SKM-1 (cell line): ENCODE measurements around the gene PPM1K.

Experiments used
- DNase-seq: peaks from one replicate; lab custom pipeline; 2025; ENCODE audit not compliant: unreplicated experiment; lab: John Stamatoyannopoulos, UW

Gene PPM1K

GRCh38 chr4:88277711-88278225 is 6.6 kb downstream of the PPM1K start:
- no peak for DNase-seq

DNA sequence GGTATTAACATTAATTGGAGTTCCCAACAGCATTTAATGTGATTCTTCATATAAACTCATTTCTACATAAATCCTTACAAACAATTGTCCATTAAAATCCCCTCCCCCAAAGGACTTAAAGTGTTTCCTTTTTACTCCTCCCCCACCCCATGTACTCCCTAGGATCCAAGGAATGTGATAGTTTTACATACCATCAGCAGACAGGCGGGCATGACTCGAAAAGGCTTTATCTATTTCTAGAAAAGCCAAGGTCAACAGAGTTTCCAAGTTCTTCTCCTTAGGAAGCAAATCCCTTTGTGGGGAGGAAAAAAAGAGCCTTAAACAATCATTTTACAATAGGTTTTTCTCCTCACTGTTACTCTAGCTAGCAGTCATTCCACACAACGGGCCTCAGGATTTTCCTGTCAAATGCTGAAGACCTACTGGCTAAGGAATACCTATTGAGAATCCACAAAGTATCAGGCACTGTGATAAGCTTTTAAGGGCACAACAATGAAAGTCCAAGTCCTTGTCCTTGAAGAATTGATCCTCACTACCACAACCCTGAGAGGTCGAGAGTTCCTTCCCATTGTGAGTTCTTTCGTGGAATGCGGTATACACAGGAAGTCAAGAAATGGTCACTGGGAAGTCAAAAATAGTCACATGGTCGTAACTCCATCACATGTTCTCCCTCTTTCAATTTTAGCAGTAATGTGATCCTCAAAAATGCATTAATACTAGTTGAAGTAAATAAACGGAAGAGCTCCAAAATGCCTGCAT is 7.2 kb downstream of the PPM1K start:
- DNase-seq, result no peak

DNA sequence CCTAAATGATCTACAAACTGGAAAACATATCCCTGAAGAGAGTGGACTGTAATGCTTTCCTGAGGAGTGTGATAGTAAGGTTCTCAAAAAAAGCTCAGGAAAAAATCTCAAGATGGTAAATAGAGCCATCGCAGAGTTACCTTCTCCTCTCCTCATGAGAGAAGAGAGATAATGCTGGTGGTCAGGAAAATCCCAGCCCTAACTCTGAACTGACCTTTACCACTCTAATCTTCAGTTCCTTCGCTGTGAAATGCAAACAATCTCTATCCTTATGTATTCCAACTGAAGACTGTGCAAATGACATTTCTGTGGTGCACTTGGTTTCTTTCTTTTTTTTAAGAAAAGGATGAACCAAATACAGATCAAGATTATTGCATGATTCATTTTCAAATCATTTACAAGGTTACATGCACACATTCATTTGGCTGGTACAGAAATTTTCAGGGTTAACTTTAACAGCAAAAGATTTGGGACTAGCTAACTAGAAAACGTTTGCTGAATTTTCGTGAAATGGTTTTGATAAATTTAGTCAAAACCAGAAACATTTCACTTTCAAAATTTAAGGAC is 8.3 kb downstream of the PPM1K start:
- no peak for DNase-seq

DNA sequence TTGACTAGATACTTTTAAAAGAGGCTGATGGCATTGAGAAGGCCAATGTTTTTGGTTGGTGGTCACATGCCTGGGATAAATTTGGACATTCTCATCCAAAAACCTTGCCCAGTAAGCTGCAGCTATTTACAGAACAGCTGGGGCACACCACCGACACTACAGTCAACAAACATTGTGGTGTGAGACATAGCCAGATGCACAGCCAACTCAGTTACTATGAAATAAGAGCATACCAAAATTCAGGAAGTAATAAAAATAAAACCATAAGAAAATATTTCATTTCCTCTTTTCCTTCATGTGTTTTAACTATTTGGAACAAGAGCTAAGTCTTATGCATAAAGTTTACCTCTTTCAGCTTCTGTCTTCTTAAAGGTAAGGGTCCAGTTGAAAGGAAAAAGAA is 8.8 kb downstream of the PPM1K start:
- DNase-seq, result no peak

GRCh38 chr4:88268913-88269312 is 15.4 kb downstream of the PPM1K start:
- DNase-seq, result no peak

GRCh38 chr4:88264336-88264735 is 20.0 kb downstream of the PPM1K start:
- no peak for DNase-seq

DNA sequence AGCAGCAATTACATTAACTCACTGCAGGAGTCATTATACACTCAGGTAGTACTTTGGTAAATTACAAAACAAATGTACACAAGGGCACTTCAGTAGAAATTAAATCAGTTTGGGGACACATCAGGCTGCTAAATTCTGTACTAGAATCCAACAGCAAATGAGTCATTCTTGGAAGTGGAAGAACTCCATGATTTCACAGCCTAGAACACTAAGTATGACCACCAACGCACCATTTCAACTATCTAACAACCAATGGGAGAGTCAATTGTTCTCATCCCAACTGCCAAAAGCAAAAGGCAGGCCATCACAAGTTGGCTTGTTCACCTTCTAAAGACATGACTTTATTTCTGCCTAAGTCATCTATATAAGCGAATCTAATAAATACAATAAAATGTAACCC is 26.6 kb downstream of the PPM1K start:
- DNase-seq, result no peak

GRCh38 chr4:88255111-88255510 is 29.2 kb downstream of the PPM1K start:
- DNase-seq, result no peak

DNA sequence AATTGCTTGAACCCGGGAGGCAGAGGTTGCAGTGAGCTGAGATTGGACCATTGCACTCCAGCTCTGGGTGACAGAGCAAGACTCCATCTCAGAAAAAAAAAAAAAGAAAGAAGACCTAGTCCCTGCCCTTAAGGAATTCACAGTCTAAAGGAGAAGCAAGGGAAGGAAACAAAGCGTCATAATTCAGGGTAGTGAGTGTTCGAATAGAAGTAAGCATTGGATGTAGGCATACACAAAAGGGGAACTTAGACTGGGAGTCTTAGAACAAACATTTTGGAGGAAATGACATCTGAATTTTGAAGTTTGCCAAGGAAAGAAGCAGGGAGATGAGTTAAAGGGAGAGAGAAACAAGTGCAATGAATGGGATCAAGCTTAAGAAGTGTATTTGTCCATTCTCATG is 32.4 kb downstream of the PPM1K start:
- DNase-seq, result no peak

- DNase-seq, result no peak
Observed at GRCh38 chr4:88247148-88247547, 37.2 kb downstream of the PPM1K start.

DNA sequence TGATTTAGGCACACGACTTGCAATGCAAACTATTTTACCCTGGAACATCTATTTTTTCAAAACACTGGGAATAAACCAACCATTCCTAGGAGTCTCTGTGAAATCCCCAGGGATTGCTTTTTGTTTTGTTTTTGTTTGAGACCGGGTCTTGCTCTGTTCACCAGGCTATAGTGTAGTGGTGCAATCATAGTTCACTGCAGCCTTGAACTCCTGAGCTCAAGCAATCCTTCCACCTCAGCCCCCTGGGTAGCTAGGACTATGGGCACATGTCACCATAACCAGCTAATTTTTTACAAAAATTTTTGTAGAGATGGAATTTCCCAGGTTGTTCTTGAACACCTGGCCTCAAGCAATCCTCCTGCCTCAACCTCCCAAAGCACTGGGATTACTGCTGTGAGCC is 37.8 kb downstream of the PPM1K start:
- no peak for DNase-seq

DNA sequence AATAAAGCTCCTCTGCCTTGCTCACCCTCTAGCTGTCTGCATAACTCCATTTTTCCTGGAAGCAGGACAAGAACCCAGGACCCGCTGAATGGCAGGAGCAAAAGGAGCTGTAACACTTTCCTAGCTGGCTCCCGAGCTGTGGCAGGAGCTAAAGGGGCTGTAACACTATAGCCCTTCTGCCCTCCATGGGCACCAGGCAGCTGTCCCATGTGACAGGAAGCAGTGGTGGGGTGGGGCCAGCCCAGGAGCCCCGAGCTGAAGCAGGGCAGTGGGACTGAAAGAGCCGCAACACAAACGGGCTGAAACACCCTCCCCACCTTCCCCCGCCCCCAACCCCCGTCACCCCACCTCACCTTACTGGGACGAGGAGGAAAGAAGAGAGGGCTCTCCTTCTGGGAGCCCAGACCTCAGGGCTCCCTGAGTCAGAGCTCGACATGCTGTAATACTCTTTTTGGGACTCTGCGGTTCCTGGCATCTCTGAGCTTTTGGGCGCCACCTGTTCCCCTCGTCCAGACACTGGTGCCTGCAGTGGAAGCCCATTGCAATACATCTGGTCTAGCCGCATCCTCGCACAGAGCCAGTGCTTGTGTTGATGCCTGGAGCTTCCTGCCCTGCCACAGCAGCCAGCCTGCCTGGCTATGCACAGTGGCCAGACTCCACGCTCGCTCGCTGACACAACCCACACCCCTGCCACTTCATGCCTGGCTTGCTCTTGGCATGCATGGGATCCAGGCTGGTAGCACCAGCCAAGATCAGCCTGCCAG is 39.4 kb downstream of the PPM1K start:
- no peak for DNase-seq

DNA sequence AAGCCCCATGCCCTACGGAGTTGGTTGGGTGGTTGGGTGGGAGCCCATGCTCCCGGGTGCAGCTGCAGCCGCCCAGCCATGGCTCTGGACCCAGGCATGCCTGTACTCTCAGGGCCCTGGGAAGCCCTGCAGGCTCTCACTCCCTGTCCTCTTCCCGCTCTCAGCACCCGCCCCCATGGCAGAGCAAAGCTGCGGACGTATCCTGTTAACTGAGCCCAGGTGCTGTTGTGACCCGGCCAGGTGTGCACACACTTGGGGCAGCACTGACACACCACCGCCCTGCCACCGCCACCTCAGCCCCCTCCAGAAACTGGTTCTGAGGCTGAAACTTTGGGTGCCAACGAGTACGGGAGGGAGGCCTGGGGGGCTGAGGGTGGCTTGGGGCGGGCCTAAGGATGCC is 40.3 kb downstream of the PPM1K start:
- no peak for DNase-seq

DNA sequence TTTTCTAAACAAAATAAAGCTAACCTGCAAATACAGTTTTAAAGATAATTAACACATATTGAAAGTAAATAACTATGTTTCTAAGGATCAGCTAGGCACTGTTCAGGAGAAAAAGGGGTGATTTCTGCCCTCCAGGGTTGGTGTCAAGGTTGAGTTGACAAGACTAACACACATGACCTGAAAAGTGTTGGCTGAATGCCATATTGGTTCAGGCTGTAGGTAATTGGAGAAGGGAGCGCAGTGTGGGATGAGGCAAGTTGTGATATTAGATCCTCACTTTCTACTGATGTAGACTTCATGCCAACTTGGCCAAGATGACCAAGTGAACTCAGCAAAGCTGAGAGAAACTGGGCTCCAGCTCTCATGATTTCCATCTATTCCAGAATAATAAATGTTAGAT is 42.2 kb downstream of the PPM1K start:
- no peak for DNase-seq

- DNase-seq, result no peak
Observed at GRCh38 chr4:88240297-88240714, 44.1 kb downstream of the PPM1K start.

GRCh38 chr4:88230969-88231771 is 53.2 kb downstream of the PPM1K start:
- DNase-seq, result no peak

GRCh38 chr4:88230461-88230891 is 53.9 kb downstream of the PPM1K start:
- DNase-seq, result no peak

GRCh38 chr4:88227734-88228133 is 56.6 kb downstream of the PPM1K start:
- DNase-seq, result no peak

- no peak for DNase-seq
Observed at GRCh38 chr4:88226143-88226542, 58.2 kb downstream of the PPM1K start.

GRCh38 chr4:88225232-88226105 is 58.9 kb downstream of the PPM1K start:
- no peak for DNase-seq
